B cell (primary cell): ENCODE data around the gene DRAP1. TPM values are rescaled to one million over a fixed set of nuclear protein-coding genes. Genes with fewer than 3 reads are reported as not detected.

Experiments used
- ATAC-seq: fragments of 200-7000 bp; cut with Tn5 transposase; one replicate; pipeline ENCODE4 v1.10.0; 2021; ENCODE audit warnings: low read depth, mild to moderate bottlenecking, moderate number of reproducible peaks, moderate library complexity
- CTCF ChIA-PET: fragments of 350-600 bp; sonication (Branson Sonifier 250); formaldehyde crosslinking; loops from one replicate; lab custom pipeline; 2021; ENCODE audit warnings: antibody characterized with exemption, inconsistent platforms; lab: Charles Lee
- POLR2A ChIA-PET: fragments of 350-600 bp; sonication (Branson Sonifier 250); formaldehyde crosslinking; loops from one replicate; lab custom pipeline; 2021; ENCODE audit warnings: antibody characterized with exemption; lab: Charles Lee
- DNase-seq: peaks from one replicate; pipeline ENCODE4 v3.0.0; 2013
- H2AFZ ChIP-seq: 2 replicates; pipeline ENCODE4 v1.6.1; 2012; ENCODE audit warnings: mild to moderate bottlenecking, low read depth, low read length; ENCODE audit not compliant: insufficient read depth, poor library complexity, severe bottlenecking
- H3K27ac ChIP-seq, 2 donors: 1 replicate in 1 of 2; 2 replicates in 1 of 2; pipeline ENCODE4 v1.5.1; 2012 to 2013; ENCODE audit warnings: low read length in 2 of 2, mild to moderate bottlenecking in 2 of 2, moderate library complexity in 1 of 2
- H3K27me3 ChIP-seq, 4 experiments: fragments of 200-600 bp in 1 of 4; sonication (generic) in 1 of 4; replicated peaks in 1 of 4; 1 replicate in 2 of 4; 2 replicates in 2 of 4; pipeline versions ENCODE4 v1.6.1 to v1.7.0; 2013 to 2016; ENCODE audit warnings: low read length in 3 of 4, mild to moderate bottlenecking in 2 of 4, mixed read lengths in 1 of 4, moderate library complexity in 1 of 4; ENCODE audit not compliant: insufficient read depth in 4 of 4, control insufficient read depth in 3 of 4; ENCODE audit errors: control extremely low read depth in 1 of 4
- H3K36me3 ChIP-seq, 2 experiments: replicated peaks in 1 of 2; 1 replicate in 1 of 2; 2 replicates in 1 of 2; pipeline versions ENCODE4 v1.6.1 to v1.7.1; 2013; ENCODE audit warnings: low read length in 1 of 2; ENCODE audit not compliant: insufficient read depth in 2 of 2, control insufficient read depth in 1 of 2; ENCODE audit errors: control extremely low read depth in 1 of 2, extremely low read depth in 1 of 2
- H3K4me1 ChIP-seq, 2 donors: fragments of 200-600 bp in 1 of 2; sonication (generic) in 1 of 2; 1 replicate in 1 of 2; 2 replicates in 1 of 2; pipeline versions ENCODE4 v1.5.1 to v1.6.1; 2013 to 2017; ENCODE audit warnings: low read length in 2 of 2; ENCODE audit not compliant: control insufficient read depth in 2 of 2, insufficient read depth in 2 of 2
- H3K4me2 ChIP-seq: replicated peaks from 2 replicates; pipeline ENCODE3; 2012; ENCODE audit warnings: mild to moderate bottlenecking, low read depth, low read length; ENCODE audit not compliant: poor library complexity, severe bottlenecking
- H3K4me3 ChIP-seq, 5 experiments: fragments of 200-600 bp in 1 of 5; sonication (generic) in 1 of 5; 1 replicate in 3 of 5; 2 replicates in 2 of 5; pipeline versions ENCODE4 v1.5.1 to v1.7.0; 2011 to 2016; ENCODE audit warnings: low read length in 4 of 5, mild to moderate bottlenecking in 4 of 5, low read depth in 2 of 5, control low read depth in 1 of 5, moderate library complexity in 1 of 5; ENCODE audit not compliant: insufficient read depth in 1 of 5; ENCODE audit errors: control extremely low read depth in 1 of 5, extremely low read depth in 1 of 5
- H3K79me2 ChIP-seq: fragments of 200-600 bp; sonication (generic); one replicate; pipeline ENCODE4 v1.6.0; 2016; ENCODE audit warnings: low read length; ENCODE audit not compliant: control insufficient read depth, insufficient read depth
- H3K9ac ChIP-seq: fragments of 200-600 bp; sonication (generic); 2 replicates; pipeline ENCODE4 v1.6.1; 2017; ENCODE audit warnings: mild to moderate bottlenecking, low read length, moderate library complexity
- H3K9me3 ChIP-seq, 3 donors: one replicate each; pipeline versions ENCODE4 v1.6.1 to v1.7.1; 2013; ENCODE audit warnings: low read length in 2 of 3; ENCODE audit not compliant: control insufficient read depth in 2 of 3, insufficient read depth in 1 of 3; ENCODE audit errors: control extremely low read depth in 1 of 3
- H4K20me1 ChIP-seq: 2 replicates; pipeline ENCODE4 v1.6.0; 2012; ENCODE audit warnings: mild to moderate bottlenecking, low read length; ENCODE audit not compliant: insufficient read depth, control insufficient read depth, poor library complexity, severe bottlenecking
- H3K27ac Mint-ChIP-seq: one replicate; pipeline ENCODE4 v1.8.0; 2021; ENCODE audit warnings: mixed read lengths
- H3K27me3 Mint-ChIP-seq: one replicate; pipeline ENCODE4 v1.8.0; 2021; ENCODE audit warnings: mixed read lengths
- H3K4me1 Mint-ChIP-seq: one replicate; pipeline ENCODE4 v1.8.0; 2021; ENCODE audit warnings: mixed read lengths
- H3K4me3 Mint-ChIP-seq: one replicate; pipeline ENCODE4 v1.8.0; 2021; ENCODE audit warnings: mixed read lengths
- H3K9me3 Mint-ChIP-seq: one replicate; pipeline ENCODE4 v1.8.0; 2022; ENCODE audit warnings: mixed read lengths; ENCODE audit not compliant: insufficient read depth
- EZH2 ChIP-seq: IDR thresholded peaks from 2 replicates; pipeline ENCODE4 v1.6.1; 2012; ENCODE audit warnings: borderline replicate concordance, low read depth, mild to moderate bottlenecking, moderate library complexity, low read length; ENCODE audit not compliant: insufficient read depth, poor library complexity, severe bottlenecking
- WGBS: methylation state at CpG from one replicate; pipeline ENCODE4 v1.1.5; 2013; ENCODE audit warnings: missing lambda C conversion rate; ENCODE audit not compliant: insufficient coverage; 5-methylcytosine and 5-hydroxymethylcytosine counted together
- intact Hi-C: fragments of 100-400 bp; cut with micrococcal nuclease; formaldehyde crosslinking; loops from one replicate; pipeline ENCODE4 v1.10.0; 2022
- polyA plus RNA-seq: library from polyadenylated mRNA; depleted of rRNA; stranded (reverse); fragments of >200 nt; gene quantifications from 2 replicates; pipeline ENCODE4 v1.2.3, GENCODE V29; 2012
- total RNA-seq, 2 donors: library from RNA; stranded (reverse); fragments of 120-200 nt in 1 of 2; gene quantifications; 1 replicate in 1 of 2; 2 replicates in 1 of 2; pipeline versions ENCODE4 v1.2.3 to v1.2.4, GENCODE V29; 2013 to 2022
- TF ChIP-seq, protein P1 (sequence below): fragments of 200-600 bp; IDR thresholded peaks from one replicate; pipeline ENCODE4 v1.8.0; 2022; ENCODE audit warnings: antibody characterized with exemption, mild to moderate bottlenecking

The DRAP1 gene
- total and polyA plus RNA-seq, 2 donors (not counting 1 experiment from before 2014, with no cell fraction given) = 71.7 to 83.9 TPM

GRCh38 chr11:65869643-65870306, 49.5 kb upstream of the DRAP1 start:
- Mint-ChIP-seq H3K27me3 (peaks cover 5% of the 10 kb centered on the region), H3K4me1 (peaks cover 29% of the 10 kb centered on the region), H3K27ac (peak overlapping the region; percentile 41), H3K9me3 (no peaks in the 10 kb centered on the region), H3K4me3 (no peak overlapping the region)
- H3K79me2 ChIP-seq = no peaks in the 10 kb centered on the region
- DNase-seq (no peak), ATAC-seq (no peak)
- no peaks in the 10 kb centered on the region for H3K9me3 ChIP-seq
- peaks cover 10 to 29% of the 10 kb centered on the region in 2 donors for H3K4me1 ChIP-seq
- TF ChIP-seq, protein P1, sequence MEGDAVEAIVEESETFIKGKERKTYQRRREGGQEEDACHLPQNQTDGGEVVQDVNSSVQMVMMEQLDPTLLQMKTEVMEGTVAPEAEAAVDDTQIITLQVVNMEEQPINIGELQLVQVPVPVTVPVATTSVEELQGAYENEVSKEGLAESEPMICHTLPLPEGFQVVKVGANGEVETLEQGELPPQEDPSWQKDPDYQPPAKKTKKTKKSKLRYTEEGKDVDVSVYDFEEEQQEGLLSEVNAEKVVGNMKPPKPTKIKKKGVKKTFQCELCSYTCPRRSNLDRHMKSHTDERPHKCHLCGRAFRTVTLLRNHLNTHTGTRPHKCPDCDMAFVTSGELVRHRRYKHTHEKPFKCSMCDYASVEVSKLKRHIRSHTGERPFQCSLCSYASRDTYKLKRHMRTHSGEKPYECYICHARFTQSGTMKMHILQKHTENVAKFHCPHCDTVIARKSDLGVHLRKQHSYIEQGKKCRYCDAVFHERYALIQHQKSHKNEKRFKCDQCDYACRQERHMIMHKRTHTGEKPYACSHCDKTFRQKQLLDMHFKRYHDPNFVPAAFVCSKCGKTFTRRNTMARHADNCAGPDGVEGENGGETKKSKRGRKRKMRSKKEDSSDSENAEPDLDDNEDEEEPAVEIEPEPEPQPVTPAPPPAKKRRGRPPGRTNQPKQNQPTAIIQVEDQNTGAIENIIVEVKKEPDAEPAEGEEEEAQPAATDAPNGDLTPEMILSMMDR = no peak
- TF ChIP-seq EZH2 = no peak
- no peaks in the 10 kb centered on the region for H3K27me3 ChIP-seq
- ChIA-PET POLR2A (interaction anchor here (1.2 to 3.6 kb wide), 2 partner anchors 9 kb away, joined by 4 to 20 read pairs; partner anchors contain the start of gene MUS81), CTCF (interaction anchor here (0.6 to 7.0 kb wide), 3 partner anchors 10 to 882 kb away, joined by 3 to 71 read pairs (median 65); partner anchors contain the start of genes CCDC85B, CFL1, FIBP and MUS81)
- intact Hi-C loops = loop anchor here (5.0 kb wide), 1 partner anchor 183 kb away; the partner anchor contains the start of gene SF3B2
- H3K4me3 ChIP-seq = no peak overlapping the region
- peaks cover 3% of the 10 kb centered on the region for H4K20me1 ChIP-seq
- H3K9ac ChIP-seq = no peak overlapping the region
- H3K36me3 ChIP-seq = peaks cover 0 to 17% of the 10 kb centered on the region in 2 experiments
- no peak overlapping the region for H2AFZ ChIP-seq
- H3K27ac ChIP-seq = no peak overlapping the region
- 77% methylated on average over 23 of the region's 24 CpGs for whole genome bisulfite sequencing
- no peak overlapping the region for H3K4me2 ChIP-seq

DNA sequence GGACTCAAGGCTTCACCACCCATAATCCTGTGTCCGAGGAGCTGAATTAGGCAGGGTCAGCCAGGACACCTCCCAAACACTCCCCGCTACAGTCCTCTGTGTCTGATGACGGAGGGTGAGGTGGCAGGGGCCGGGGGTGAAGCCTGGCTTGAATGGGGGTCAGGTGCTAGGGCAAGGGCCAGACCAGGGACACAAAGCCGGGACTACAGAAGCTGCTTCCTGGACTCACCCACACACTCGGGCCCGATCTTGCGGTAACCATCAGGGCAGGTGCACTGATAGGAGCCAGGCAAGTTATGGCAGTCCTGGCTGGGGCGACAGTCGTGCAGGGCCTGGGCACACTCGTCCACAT, 48.9 kb upstream of the DRAP1 start:
- Histone ChIP-seq H3K4me2 (no peak overlapping the region), H3K36me3 (peaks cover 0 to 12% of the 10 kb centered on the region in 2 experiments), H3K79me2 (no peaks in the 10 kb centered on the region), H3K4me3 (no peak overlapping the region), H2AFZ (no peak overlapping the region), H3K9ac (no peak overlapping the region), H3K27ac (no peak overlapping the region), H3K4me1 (peaks cover 10 to 29% of the 10 kb centered on the region in 2 donors), H3K27me3 (no peaks in the 10 kb centered on the region), H4K20me1 (no peaks in the 10 kb centered on the region), H3K9me3 (no peaks in the 10 kb centered on the region)
- intact Hi-C loops = loop anchor here (5.0 kb wide), 1 partner anchor 182 kb away; the partner anchor contains the start of gene SF3B2
- no peak for TF ChIP-seq EZH2
- TF ChIP-seq, protein P1 = no peak
- Mint-ChIP-seq H3K4me3 (peak overlapping the region; percentile 32), H3K27me3 (peaks cover 5% of the 10 kb centered on the region), H3K27ac (peak overlapping the region; percentile 11), H3K9me3 (no peaks in the 10 kb centered on the region), H3K4me1 (peaks cover 29% of the 10 kb centered on the region)
- ChIA-PET CTCF (interaction anchor here (6.7 to 7.0 kb wide), 2 partner anchors 11 to 17 kb away, joined by 65 to 71 read pairs; partner anchors contain the start of genes CCDC85B, CFL1, FIBP and MUS81), POLR2A (interaction anchor here (1.2 to 3.6 kb wide), 3 partner anchors 10 to 230 kb away, joined by 3 to 24 read pairs (median 20); partner anchors contain the start of genes FIBP and MUS81)
- 37% methylated on average over 10 of the region's 11 CpGs for WGBS
- no peak for ATAC-seq
- DNase-seq = no peak
